K562 (cell line): Measurements from ENCODE around the gene MDK. TPM values are rescaled to one million over a fixed set of nuclear protein-coding genes. Genes with fewer than 3 reads are reported as not detected.

Experiments
- ATAC-seq: fragments of 200-7000 bp; cut with Tn5 transposase; 3 replicates; pipeline ENCODE4 v1.9.1; 2020; ENCODE audit warnings: moderate library complexity
- BruUV-seq: library from RNA; stranded (reverse); fragments of 400-500 nt; replicated peaks from 2 replicates; lab custom pipeline; 2021; lab: Mats Ljungman, UMichigan
- CTCF ChIA-PET: fragments of 300-600 bp; formaldehyde crosslinking; extraction: SDS; loops from one replicate; lab custom pipeline; 2021; ENCODE audit warnings: low intra/inter-chr PET ratio; lab: Yijun Ruan, JAX
- POLR2A ChIA-PET: fragments of 300-600, 350-650 bp; sonication (Branson Sonifier 250); formaldehyde crosslinking; extraction: SDS; loops from one replicate; lab custom pipeline; 2021; ENCODE audit warnings: antibody characterized with exemption, inconsistent platforms; lab: Yijun Ruan, JAX
- DNase-seq, 4 experiments: peaks; one replicate each; pipeline versions ENCODE4 v3.0.0 to v3.0.0-alpha.2; 2011 to 2018; ENCODE audit warnings: low spot score in 3 of 4, mixed read lengths in 3 of 4; ENCODE audit errors: extremely low read depth in 1 of 4
- FAIRE-seq: peaks from 2 replicates; lab custom pipeline; 2011; peaks lifted over from hg19 to GRCh38; lab: Jason Lieb, UNC
- H2AFZ ChIP-seq: 2 replicates; pipeline ENCODE4 v1.6.0; 2011; ENCODE audit warnings: low read depth, low read length, control low read depth, inconsistent platforms
- H3K27ac ChIP-seq: fragments of 200-600 bp; 3 replicates; pipeline ENCODE4 v1.8.0; 2011; ENCODE audit warnings: low read depth, mild to moderate bottlenecking, control low read depth, inconsistent platforms, low read length, moderate library complexity, mixed read lengths; ENCODE audit errors: extremely low read depth
- H3K27me3 ChIP-seq, 2 experiments: fragments of 300-600 bp in 1 of 2; 2 replicates in 1 of 2; 3 replicates in 1 of 2; pipeline versions ENCODE4 v1.6.0 to v1.8.0; 2011; ENCODE audit warnings: inconsistent platforms in 2 of 2, low read length in 2 of 2, mild to moderate bottlenecking in 1 of 2, mixed read lengths in 1 of 2, moderate library complexity in 1 of 2; ENCODE audit not compliant: control insufficient read depth in 2 of 2, insufficient read depth in 2 of 2
- H3K36me3 ChIP-seq: fragments of 300-600 bp; 3 replicates; pipeline ENCODE4 v1.8.0; 2011; ENCODE audit warnings: mild to moderate bottlenecking, low read length, inconsistent platforms; ENCODE audit not compliant: control insufficient read depth, insufficient read depth
- H3K4me1 ChIP-seq, 2 experiments: fragments of 200-600 bp in 1 of 2; replicated peaks in 1 of 2; 2 replicates in 1 of 2; 3 replicates in 1 of 2; pipeline versions ENCODE4 v1.5.1 to v1.8.0; 2011; ENCODE audit warnings: inconsistent platforms in 2 of 2, low read length in 2 of 2, mild to moderate bottlenecking in 1 of 2, mixed read lengths in 1 of 2, moderate library complexity in 1 of 2; ENCODE audit not compliant: control insufficient read depth in 2 of 2, insufficient read depth in 2 of 2
- H3K4me2 ChIP-seq: 2 replicates; pipeline ENCODE4 v1.6.1; 2011; ENCODE audit warnings: low read length, control low read depth, inconsistent platforms, mixed read lengths; ENCODE audit not compliant: insufficient read depth
- H3K4me3 ChIP-seq: fragments of 200-600 bp; sonication (generic), shearing (Covaris generic); 2 replicates; pipeline ENCODE4 v1.5.1; 2016; ENCODE audit warnings: control low read depth, inconsistent platforms
- H3K79me2 ChIP-seq: fragments of 200-600 bp; 3 replicates; pipeline ENCODE4 v1.8.0; 2011; ENCODE audit warnings: low read length, inconsistent platforms; ENCODE audit not compliant: control insufficient read depth, insufficient read depth
- H3K9ac ChIP-seq, 2 experiments: 2 replicates each; pipeline versions ENCODE4 v1.6.0 to v1.6.1; 2011; ENCODE audit warnings: low read depth in 2 of 2, low read length in 2 of 2, control low read depth in 1 of 2, inconsistent platforms in 1 of 2, mild to moderate bottlenecking in 1 of 2, mixed read lengths in 1 of 2; ENCODE audit not compliant: insufficient read depth in 1 of 2
- H3K9me1 ChIP-seq: one replicate; pipeline ENCODE4 v1.6.0; 2011; ENCODE audit warnings: inconsistent platforms, mild to moderate bottlenecking, low read length, moderate library complexity; ENCODE audit not compliant: control insufficient read depth, insufficient read depth
- H3K9me3 ChIP-seq: replicated peaks from 2 replicates; pipeline ENCODE4 v1.5.1; 2011; ENCODE audit warnings: low read depth, low read length, inconsistent platforms; ENCODE audit not compliant: control insufficient read depth, insufficient read depth
- H4K20me1 ChIP-seq: replicated peaks from 2 replicates; pipeline ENCODE4 v1.6.1; 2011; ENCODE audit warnings: low read length, inconsistent platforms, mixed read lengths; ENCODE audit not compliant: control insufficient read depth, insufficient read depth
- ARID3A ChIP-seq: IDR thresholded peaks from 2 replicates; pipeline ENCODE4 v1.6.1; 2012; ENCODE audit warnings: low read depth, low read length, improper control_type of control experiment, borderline replicate concordance
- ATF1 ChIP-seq, 2 experiments: fragments of 450-650 bp in 1 of 2; IDR thresholded peaks; 2 replicates each; pipeline ENCODE4 v1.6.1; 2016; ENCODE audit warnings: missing compliant biosample characterization in 1 of 2, missing genetic modification characterization in 1 of 2
- KHSRP ChIP-seq: fragments of 450-650 bp; IDR thresholded peaks from 2 replicates; pipeline ENCODE4 v1.6.1; 2017
- NR2C1 ChIP-seq, 2 experiments: fragments of 450-650 bp; IDR thresholded peaks; 2 replicates each; pipeline ENCODE4 v1.6.1; 2017; ENCODE audit warnings: mild to moderate bottlenecking in 2 of 2, antibody characterized with exemption in 1 of 2, inconsistent platforms in 1 of 2, missing compliant biosample characterization in 1 of 2, missing genetic modification characterization in 1 of 2
- PTTG1 ChIP-seq: fragments of 450-650 bp; IDR thresholded peaks from 2 replicates; pipeline ENCODE4 v1.6.1; 2016; ENCODE audit warnings: low read depth, mild to moderate bottlenecking, missing genetic modification characterization, missing compliant biosample characterization
- RUNX1 ChIP-seq: sonication (generic); IDR thresholded peaks from 2 replicates; pipeline ENCODE4 v1.6.1; 2016; ENCODE audit warnings: antibody characterized with exemption, low read depth
- SAP30 ChIP-seq: fragments of 200-600 bp; sonication (generic); IDR thresholded peaks from 2 replicates; pipeline ENCODE4 v1.6.1; 2012; ENCODE audit warnings: borderline replicate concordance, low read depth, mild to moderate bottlenecking, moderate library complexity, low read length, control low read depth, inconsistent platforms; ENCODE audit not compliant: insufficient read depth, poor library complexity, severe bottlenecking
- SMAD3 ChIP-seq: fragments of 450-650 bp; formaldehyde crosslinking; conservative IDR thresholded peaks from 2 replicates; pipeline ENCODE4 v1.4.0; 2020; ENCODE audit warnings: mild to moderate bottlenecking
- STAT5A ChIP-seq: IDR thresholded peaks from 2 replicates; pipeline ENCODE4 v1.6.1; 2012; ENCODE audit warnings: low read length, inconsistent platforms, borderline replicate concordance
- ZNF239 ChIP-seq: fragments of 250-450 bp; sonication (Bioruptor Pico); IDR thresholded peaks from 2 replicates; pipeline ENCODE4 v1.4.0; 2020; ENCODE audit warnings: mild to moderate bottlenecking
- ZNF707 ChIP-seq: fragments of 250-450 bp; sonication (Bioruptor Pico); conservative IDR thresholded peaks from 2 replicates; pipeline ENCODE4 v1.8.0; 2022; ENCODE audit warnings: inconsistent platforms, mild to moderate bottlenecking, moderate library complexity
- WGBS: fragments of 100-300 bp; shearing (Covaris generic); methylation state at CpG from one replicate; pipeline ENCODE4 v1.1.6; 2016; ENCODE audit warnings: low coverage, mixed read lengths; ENCODE audit not compliant: insufficient coverage; ENCODE audit errors: missing lambda C conversion rate; 5-methylcytosine and 5-hydroxymethylcytosine counted together
- in situ Hi-C: fragments of 300-500 bp; cut with MboI; formaldehyde crosslinking; loops from 4 replicates; pipeline ENCODE4 v1.15.0; 2018; ENCODE audit warnings: inconsistent platforms, mixed read lengths
- intact Hi-C: fragments of 100-400 bp; cut with micrococcal nuclease; formaldehyde crosslinking; loops from 2 replicates; pipeline ENCODE4 v1.14.2; 2022
- polyA plus RNA-seq, 8 experiments: library from polyadenylated mRNA; depleted of rRNA in 4 of 8; stranded (reverse) in 5 of 8; unstranded in 3 of 8; fragments of >200 nt; fragmentation: Nextera tagmentation in 2 of 8; fragmentation: Illumina TruSeq in 1 of 8; extraction: Ambion mirVana in 2 of 8; extraction: Trizol in 1 of 8; gene quantifications; 2 replicates each; pipeline versions ENCODE4 v1.2.1 to v1.2.3, GENCODE V29; 2011 to 2014; ENCODE audit warnings: inconsistent platforms in 1 of 8, missing spikeins in 1 of 8
- total RNA-seq, 7 experiments: library from RNA; depleted of rRNA in 6 of 7; stranded (reverse); fragments of >200 nt in 6 of 7; fragmentation: Illumina TruSeq in 2 of 7; extraction: Trizol in 2 of 7; gene quantifications; 2 replicates each; pipeline versions ENCODE4 v1.2.1 to v1.2.3, GENCODE V29; 2011 to 2021; ENCODE audit warnings: low replicate concordance in 1 of 7
- TF ChIP-seq, protein P1 (sequence below), 2 experiments: fragments of 450-650 bp in 1 of 2; sonication (generic) in 1 of 2; formaldehyde crosslinking in 1 of 2; IDR thresholded peaks in 1 of 2; conservative IDR thresholded peaks in 1 of 2; 2 replicates each; pipeline versions ENCODE4 v1.6.1 to v1.8.1; 2016 to 2023; ENCODE audit warnings: mild to moderate bottlenecking in 2 of 2, moderate library complexity in 2 of 2, inconsistent platforms in 1 of 2, missing genetic modification reagents in 1 of 2
- TF ChIP-seq, protein P2 (sequence below): fragments of 450-650 bp; formaldehyde crosslinking; IDR thresholded peaks from 2 replicates; pipeline ENCODE4 v1.4.0; 2022; ENCODE audit warnings: missing genetic modification characterization

MDK gene
- total and polyA plus RNA-seq, 9 of the 15 experiments (the other 6 are each of a cell fraction or from before 2014, with no cell fraction given): 20.7 to 700 (median 350) TPM

- WGBS: 44% methylated on average over 8 of the region's 9 CpGs
- ATAC-seq: peak; percentile 8; the same call in 2 of the 3 replicates
- TF ChIP-seq, protein P1, sequence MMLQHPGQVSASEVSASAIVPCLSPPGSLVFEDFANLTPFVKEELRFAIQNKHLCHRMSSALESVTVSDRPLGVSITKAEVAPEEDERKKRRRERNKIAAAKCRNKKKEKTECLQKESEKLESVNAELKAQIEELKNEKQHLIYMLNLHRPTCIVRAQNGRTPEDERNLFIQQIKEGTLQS (IDR thresholded peaks at IDR 0.05): no peak
- TF ChIP-seq, protein P1 (CRISPR knock-in tag; conservative IDR thresholded peaks at IDR 0.05): no peak
- TF ChIP-seq KHSRP (no peak), ZNF707 (no peak), SAP30 (no peak), SMAD3 (CRISPR knock-in tag) (0 out of 2 replicates have a peak, but pooled peaks have one; percentile 34), ZNF239 (CRISPR knock-in tag) (no peak), ARID3A (no peak), ATF1 (CRISPR knock-in tag; IDR thresholded peaks at IDR 0.05) (no peak), ATF1 (tag; IDR thresholded peaks at IDR 0.05) (0 out of 2 replicates have a peak, but pooled peaks have one; percentile 4), PTTG1 (tag) (no peak), RUNX1 (no peak), NR2C1 (IDR thresholded peaks at IDR 0.05) (no peak), NR2C1 (tag; IDR thresholded peaks at IDR 0.05) (0 out of 2 replicates have a peak, but pooled peaks have one; percentile 52), STAT5A (no peak)
- TF ChIP-seq, protein P2, sequence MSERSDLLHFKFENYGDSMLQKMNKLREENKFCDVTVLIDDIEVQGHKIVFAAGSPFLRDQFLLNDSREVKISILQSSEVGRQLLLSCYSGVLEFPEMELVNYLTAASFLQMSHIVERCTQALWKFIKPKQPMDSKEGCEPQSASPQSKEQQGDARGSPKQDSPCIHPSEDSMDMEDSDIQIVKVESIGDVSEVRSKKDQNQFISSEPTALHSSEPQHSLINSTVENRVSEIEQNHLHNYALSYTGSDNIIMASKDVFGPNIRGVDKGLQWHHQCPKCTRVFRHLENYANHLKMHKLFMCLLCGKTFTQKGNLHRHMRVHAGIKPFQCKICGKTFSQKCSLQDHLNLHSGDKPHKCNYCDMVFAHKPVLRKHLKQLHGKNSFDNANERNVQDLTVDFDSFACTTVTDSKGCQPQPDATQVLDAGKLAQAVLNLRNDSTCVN (CRISPR knock-in tag): no peak
Observed at GRCh38 chr11:46363031-46363407, 18.4 kb upstream of the MDK start.

More at GRCh38 chr11:46363031-46363407, 18.4 kb upstream of the MDK start:
- Histone ChIP-seq H3K4me2 (no peak overlapping the region), H3K79me2 (peaks cover 46% of the 10 kb centered on the region), H3K4me3 (no peak overlapping the region), H3K4me1 (peaks cover 29 to 60% of the 10 kb centered on the region in 2 experiments), H4K20me1 (no peaks in the 10 kb centered on the region; the same call in 1 of the 2 replicates), H3K9ac (peak overlapping the region in 1 of 2 experiments; percentile 74; a peak in 2 of 4 replicates), H3K27me3 (no peaks in the 10 kb centered on the region), H3K27ac (peak overlapping the region; percentile 63), H3K9me3 (no peaks in the 10 kb centered on the region), H3K9me1 (peaks cover 3% of the 10 kb centered on the region), H2AFZ (no peak overlapping the region), H3K36me3 (peaks cover 36% of the 10 kb centered on the region; the same call in 2 of the 3 replicates)
- DNase-seq (peak in 1 of 4 experiments; percentile 52), FAIRE-seq (no peak)
- no TSS peak for BruUV-seq
- intact Hi-C loops (no loop called here), in situ Hi-C loops (no loop called here)
- ChIA-PET POLR2A (interaction anchor here (1.1 to 2.0 kb wide), 2 partner anchors 11 to 29 kb away, joined by 3 to 7 read pairs; no protein-coding TSS in a partner anchor), CTCF (no interaction called here)
